Omental fat pad (tissue), 4 donors: ENCODE results near the gene TKT. TPM values are rescaled to one million over a fixed set of nuclear protein-coding genes. Genes with fewer than 3 reads are reported as not detected.

Source experiments
- ATAC-seq: fragments of 150-250 bp; one replicate; pipeline ENCODE4 v1.9.1; 2016; ENCODE audit warnings: mild to moderate bottlenecking, moderate library complexity; ENCODE audit not compliant: low FRiP score
- DNase-seq: peaks from one replicate; pipeline ENCODE4 v3.0.0-alpha.2; 2019; ENCODE audit warnings: low spot score
- total RNA-seq, 4 donors: library from RNA; depleted of rRNA; stranded (reverse); fragments of >200 nt; gene quantifications; one replicate each; pipeline ENCODE4 v1.1.0, GENCODE V29; 2016
- TF ChIP-seq, protein P1 (sequence below), 3 donors: fragments of 450-650 bp; IDR thresholded peaks; one replicate each; pipeline ENCODE4 v1.5.1; 2016 to 2017; ENCODE audit warnings: antibody characterized with exemption in 3 of 3, mild to moderate bottlenecking in 3 of 3, moderate library complexity in 2 of 3

TKT gene
- total RNA-seq, 4 donors from 2014 or later = 187 to 325 (median 254) TPM

DNA sequence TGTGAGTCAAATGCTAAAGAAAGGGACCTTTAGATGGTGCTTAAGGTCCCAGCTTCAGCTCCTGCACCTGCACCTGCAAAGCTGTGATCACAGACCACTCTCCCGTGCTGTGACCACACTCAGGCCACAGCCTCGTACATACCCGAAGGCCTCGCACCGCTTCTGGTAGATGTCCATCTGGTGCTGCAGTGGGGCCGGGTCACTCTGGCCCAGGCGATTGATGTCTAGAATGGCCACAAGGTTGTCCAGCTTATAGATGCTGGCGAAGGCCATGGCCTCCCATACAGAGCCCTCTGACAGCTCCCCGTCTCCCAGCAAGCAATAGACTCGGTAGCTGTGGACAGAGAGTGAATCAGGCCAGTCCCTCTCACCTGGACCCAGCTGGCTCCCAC, 21.0 kb downstream of the TKT start:
- DNase-seq (no peak), ATAC-seq (no peak)
- TF ChIP-seq, protein P1, sequence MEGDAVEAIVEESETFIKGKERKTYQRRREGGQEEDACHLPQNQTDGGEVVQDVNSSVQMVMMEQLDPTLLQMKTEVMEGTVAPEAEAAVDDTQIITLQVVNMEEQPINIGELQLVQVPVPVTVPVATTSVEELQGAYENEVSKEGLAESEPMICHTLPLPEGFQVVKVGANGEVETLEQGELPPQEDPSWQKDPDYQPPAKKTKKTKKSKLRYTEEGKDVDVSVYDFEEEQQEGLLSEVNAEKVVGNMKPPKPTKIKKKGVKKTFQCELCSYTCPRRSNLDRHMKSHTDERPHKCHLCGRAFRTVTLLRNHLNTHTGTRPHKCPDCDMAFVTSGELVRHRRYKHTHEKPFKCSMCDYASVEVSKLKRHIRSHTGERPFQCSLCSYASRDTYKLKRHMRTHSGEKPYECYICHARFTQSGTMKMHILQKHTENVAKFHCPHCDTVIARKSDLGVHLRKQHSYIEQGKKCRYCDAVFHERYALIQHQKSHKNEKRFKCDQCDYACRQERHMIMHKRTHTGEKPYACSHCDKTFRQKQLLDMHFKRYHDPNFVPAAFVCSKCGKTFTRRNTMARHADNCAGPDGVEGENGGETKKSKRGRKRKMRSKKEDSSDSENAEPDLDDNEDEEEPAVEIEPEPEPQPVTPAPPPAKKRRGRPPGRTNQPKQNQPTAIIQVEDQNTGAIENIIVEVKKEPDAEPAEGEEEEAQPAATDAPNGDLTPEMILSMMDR (IDR thresholded peaks at IDR 0.05) = no peak

DNA sequence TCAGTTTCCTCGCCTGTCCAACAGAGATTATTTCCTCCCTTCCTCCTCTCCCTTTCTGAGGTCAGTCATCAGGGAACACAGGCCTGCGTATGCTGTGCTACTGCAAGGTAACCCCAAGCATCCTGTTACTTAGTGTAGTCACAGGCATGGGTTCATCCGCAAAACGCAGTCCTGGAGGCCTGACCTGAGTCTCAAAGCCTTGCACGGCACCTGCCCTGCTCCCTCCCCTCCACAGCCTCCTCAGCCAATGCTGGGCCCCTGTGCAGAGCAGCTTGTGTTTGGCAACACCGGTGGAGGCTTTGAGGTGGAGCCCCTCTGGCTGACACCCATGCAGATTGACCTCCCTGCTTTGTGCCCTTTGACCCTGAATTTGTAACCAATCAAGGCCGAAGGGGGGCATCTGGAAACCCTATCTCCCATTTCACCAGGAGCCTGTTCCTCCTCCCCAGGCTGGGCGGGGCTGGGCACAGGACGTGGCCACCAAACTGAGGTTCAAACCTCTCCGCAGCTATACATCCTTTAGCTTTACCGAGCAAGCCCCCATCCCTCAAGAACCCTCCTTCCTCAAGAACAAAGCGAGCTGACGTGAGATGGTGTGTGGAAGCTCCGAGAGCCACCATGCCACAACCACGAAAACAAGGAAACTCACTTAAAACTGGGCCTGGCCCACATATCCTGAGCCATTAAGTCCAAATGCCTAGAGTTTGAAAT, 21.5 kb downstream of the TKT start:
- ATAC-seq (no peak), DNase-seq (no peak)
- TF ChIP-seq, protein P1 (IDR thresholded peaks at IDR 0.05) = no peak

DNA sequence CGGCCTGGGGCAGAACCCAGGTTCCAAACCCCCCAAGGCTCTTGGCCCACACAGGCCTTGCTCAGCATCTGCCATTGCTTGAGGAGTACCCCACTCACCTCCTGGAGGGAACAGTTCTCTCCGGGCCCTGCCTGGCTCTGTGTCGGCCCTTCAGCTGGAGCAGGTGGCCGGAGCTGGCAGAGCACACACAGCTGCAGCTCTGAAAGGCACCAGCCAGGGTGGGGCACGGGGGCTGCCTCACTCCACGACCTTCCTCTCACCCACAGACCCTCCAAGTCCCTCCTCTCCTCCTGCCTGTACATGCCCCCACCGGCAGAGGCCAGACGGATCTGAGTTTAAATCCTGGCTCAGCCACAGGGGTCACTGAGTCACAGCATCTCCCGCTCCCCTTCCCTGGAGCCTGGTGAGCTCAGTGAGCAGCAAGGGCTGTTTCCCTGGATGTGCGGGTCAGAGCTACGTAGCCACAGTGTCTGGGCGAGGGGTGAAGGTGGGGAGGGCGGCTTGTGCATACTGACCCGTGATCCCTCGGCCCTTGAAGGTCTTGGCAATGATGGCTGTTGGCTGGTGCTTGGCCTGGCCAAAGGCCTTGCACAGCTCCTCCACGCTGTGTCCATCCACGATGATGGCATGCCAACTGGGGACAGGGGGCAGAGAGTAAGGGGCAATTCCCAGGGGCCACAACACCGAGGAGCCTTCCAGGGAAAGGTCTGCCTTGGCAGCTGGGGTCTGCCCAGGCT, 23.0 kb downstream of the TKT start:
- no peak for ATAC-seq
- TF ChIP-seq, protein P1 (IDR thresholded peaks at IDR 0.05) = no peak
- no peak for DNase-seq

DNA sequence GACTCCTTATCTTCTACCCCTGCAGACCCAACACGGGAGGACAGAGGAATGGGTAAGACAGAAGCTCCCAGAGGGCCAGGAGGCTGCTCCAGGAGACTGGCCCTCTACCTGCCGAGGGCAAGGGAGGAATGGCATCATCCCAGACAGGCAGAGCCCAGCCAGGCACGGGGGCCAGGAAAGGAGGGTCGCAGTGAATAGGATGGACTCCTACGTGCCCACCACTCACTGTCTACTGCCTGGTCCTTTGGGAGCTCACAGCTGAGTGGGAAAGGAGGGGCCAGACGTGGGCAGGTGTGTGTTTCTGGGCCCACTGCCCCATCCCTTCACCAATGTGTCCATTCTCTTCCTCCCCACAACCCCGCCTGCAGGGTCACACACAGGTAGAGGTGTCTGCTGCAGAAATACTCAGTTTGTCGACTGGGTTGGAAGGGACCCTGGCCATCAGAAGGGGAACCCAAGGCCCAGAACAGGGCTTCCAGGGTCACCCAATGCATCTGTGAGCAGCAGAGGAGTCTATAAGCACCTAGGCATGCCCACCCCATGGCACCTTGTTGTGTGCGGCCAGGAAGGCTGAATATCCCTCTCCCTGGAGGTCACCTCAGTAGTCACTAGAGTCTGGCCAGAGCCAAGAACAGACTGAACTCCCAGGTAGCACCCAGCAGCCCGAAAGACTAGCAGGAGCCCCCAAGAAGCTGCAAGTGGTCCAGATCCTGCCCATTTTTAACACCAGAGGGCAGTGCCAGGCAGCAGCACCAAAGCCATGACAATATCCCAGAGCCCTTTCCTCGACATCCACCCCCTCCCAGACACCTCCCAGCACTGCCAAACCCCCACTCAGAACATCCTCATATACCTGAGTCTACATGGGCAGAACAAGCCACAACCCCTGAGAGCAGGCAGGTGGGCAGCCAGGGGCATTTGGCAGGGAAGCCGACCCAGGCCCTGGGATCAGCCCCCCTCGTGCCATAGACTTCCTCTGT, 24.0 kb downstream of the TKT start:
- DNase-seq (no peak), ATAC-seq (no peak)
- TF ChIP-seq, protein P1 (IDR thresholded peaks at IDR 0.05) = no peak

DNA sequence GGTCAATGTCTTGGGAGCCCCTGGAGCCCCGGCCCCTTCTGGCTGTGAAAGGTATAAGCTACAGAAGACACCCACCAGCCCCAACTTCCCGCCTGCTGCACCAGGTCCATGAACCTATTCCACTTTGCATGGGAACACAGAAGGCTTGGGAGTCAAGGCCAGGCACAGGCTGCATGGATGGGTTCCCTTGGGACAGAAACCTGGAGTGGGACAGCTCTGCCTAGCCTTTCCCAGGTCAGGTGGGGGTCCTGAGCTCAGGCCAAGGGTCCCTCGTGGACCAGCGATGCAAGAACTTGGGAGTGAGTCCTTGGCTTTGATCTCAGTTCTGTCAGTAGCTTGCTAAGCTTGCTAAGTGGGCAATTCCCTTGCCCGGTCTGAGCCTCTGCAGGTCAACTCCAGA, 25.0 kb downstream of the TKT start:
- TF ChIP-seq, protein P1 (IDR thresholded peaks at IDR 0.05) = no peak
- ATAC-seq (no peak), DNase-seq (no peak)

DNA sequence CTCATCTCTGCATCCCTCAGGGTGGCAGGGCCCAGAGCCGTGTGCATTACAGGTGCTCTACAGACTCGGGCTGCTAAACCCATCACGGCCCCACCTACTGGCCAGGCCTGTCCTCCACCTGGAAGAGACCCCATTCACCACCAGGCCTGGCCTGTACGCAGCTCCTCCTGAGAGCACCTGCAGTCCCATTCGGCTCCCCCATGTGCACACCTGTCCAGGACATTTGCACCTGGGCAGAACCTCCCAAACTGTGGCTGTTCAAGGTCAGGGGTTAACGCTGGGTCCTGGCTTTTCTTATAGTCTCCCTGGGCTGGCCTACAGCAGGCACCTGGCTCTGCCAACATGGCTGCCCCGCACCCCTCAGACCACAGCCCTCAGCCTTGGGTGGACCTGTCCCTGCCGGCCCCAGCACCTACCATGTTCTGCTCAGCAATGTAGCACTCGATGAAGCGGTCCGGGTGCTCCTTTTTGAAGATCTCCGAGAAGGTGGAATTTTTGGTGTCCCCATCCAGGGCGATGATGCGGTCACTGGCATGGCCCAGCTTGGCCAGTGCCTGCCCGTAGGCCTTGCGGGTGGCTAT, 25.7 kb downstream of the TKT start:
- no peak for ATAC-seq
- no peak for DNase-seq
- TF ChIP-seq, protein P1 (IDR thresholded peaks at IDR 0.05) = no peak
